Measurements from ENCODE around the gene KCP. TPM values are rescaled to one million over a fixed set of nuclear protein-coding genes. Genes with fewer than 3 reads are reported as not detected.

Gene KCP
- total RNA-seq, 1 experiment from 2014 or later = 5.3 TPM

GRCh38 chr7:128860158-128861073 lies 50.1 kb downstream of the KCP start:
- WGBS (ENCODE audit: extremely low coverage, insufficient read length, low lambda C conversion rate) = no CpG with 5 or more reads among the region's 10 CpGs
- H4K20me1 ChIP-seq (ENCODE audit: control insufficient read depth, insufficient read depth, insufficient read length) = no peaks in the 10 kb centered on the region
- Mint-ChIP-seq H3K9me3 (no peaks in the 10 kb centered on the region), H3K4me3 (peak overlapping the region in 1 of 2 experiments; percentile 16; a peak in 1 of 5 replicates), H3K36me3 (ENCODE audit: insufficient read depth in 1 of 3, low read depth in 3 of 3) (peaks cover 3 to 10% (median 5%) of the 10 kb centered on the region in 3 experiments; a peak in 6 of 7 replicates), H3K4me1 (peaks cover 22 to 31% of the 10 kb centered on the region in 2 experiments), H3K27ac (peak overlapping the region in 1 of 3 experiments; percentile 11; a peak in 2 of 7 replicates), H3K27me3 (ENCODE audit: low read depth) (no peaks in the 10 kb centered on the region; the same call in 1 of the 2 replicates)
- no peak overlapping the region for H2BK15ac ChIP-seq (ENCODE audit: low read depth, low read length)
- no peak overlapping the region for H2AK5ac ChIP-seq (ENCODE audit: insufficient read length, low read length)
- no peak overlapping the region for H3K23ac ChIP-seq (ENCODE audit: insufficient read length, low read depth, low read length)
- no peak overlapping the region for H3T11ph ChIP-seq (ENCODE audit: low read length)
- H2AFZ ChIP-seq (ENCODE audit: low read length) = no peak overlapping the region
- peak; percentile 50 for DNase-seq
- H4K5ac ChIP-seq (ENCODE audit: insufficient read length, low read depth, low read length) = no peak overlapping the region
- no peak overlapping the region for H3K14ac ChIP-seq (ENCODE audit: insufficient read depth, low read length)
- peaks cover 8% of the 10 kb centered on the region for H3K23me2 ChIP-seq (ENCODE audit: insufficient read length, low read depth, low read length, poor library complexity, severe bottlenecking)
- no peak overlapping the region for H3K4me2 ChIP-seq (ENCODE audit: insufficient read depth, insufficient read length, low read length)
- no peaks in the 10 kb centered on the region for H3K79me1 ChIP-seq (ENCODE audit: insufficient read depth, low read depth, low read length, poor library complexity, severe bottlenecking)
- H4K91ac ChIP-seq (ENCODE audit: insufficient read length, low read depth, low read length) = no peak overlapping the region
- H3K27ac ChIP-seq (ENCODE audit: insufficient read length, low read depth, low read length) = no peak overlapping the region
- H3K4me1 ChIP-seq (ENCODE audit: insufficient read depth, low read length) = 0 out of 2 replicates have a peak, but pooled peaks cover 3% of the 10 kb centered on the region
- no peak overlapping the region for H2BK12ac ChIP-seq (ENCODE audit: insufficient read length, low read depth, low read length)
- no peak overlapping the region for H3K18ac ChIP-seq (ENCODE audit: insufficient read length, low read depth, low read length)
- peak; percentile 50; the same call in 2 of the 3 replicates for TF ChIP-seq CTCF (conservative IDR thresholded peaks at IDR 0.05)
- no peak overlapping the region for H3K56ac ChIP-seq (ENCODE audit: insufficient read length, low read depth, low read length)
- no peak overlapping the region for H2BK120ac ChIP-seq (ENCODE audit: low read depth, low read length, poor library complexity, severe bottlenecking)
- no peaks in the 10 kb centered on the region for H3K27me3 ChIP-seq (ENCODE audit: insufficient read depth, low read length)
- no peaks in the 10 kb centered on the region for H3K9me3 ChIP-seq (ENCODE audit: control insufficient read depth, low read depth, low read length)
- H3K4ac ChIP-seq (ENCODE audit: low read depth, low read length) = no peak overlapping the region
- H2BK5ac ChIP-seq (ENCODE audit: insufficient read length, low read length) = no peak overlapping the region
- no peak overlapping the region for H3K9ac ChIP-seq (ENCODE audit: extremely low read depth, insufficient read length, low read length)
- H2BK20ac ChIP-seq (ENCODE audit: low read depth, low read length, poor library complexity, severe bottlenecking) = no peak overlapping the region
- no peaks in the 10 kb centered on the region; the same call in 1 of the 2 replicates for H3K79me2 ChIP-seq (ENCODE audit: insufficient read depth, low read length)
- H4K8ac ChIP-seq (replicated peaks; ENCODE audit: insufficient read length, low read depth, low read length) = no peak overlapping the region
